Stimulated activated CD8-positive, alpha-beta memory T cell treated with anti-CD3 and anti-CD28 coated beads, Interleukin-4, amount 100 ng/mL, for 1 hour (primary cell): Measurements from ENCODE around the gene SULF2.

Source experiments
- DNase-seq, 2 donors: peaks; one replicate each; pipeline ENCODE4 v3.0.0-alpha.2; 2020; ENCODE audit warnings: low read depth in 2 of 2, low spot score in 1 of 2

The SULF2 gene

DNA sequence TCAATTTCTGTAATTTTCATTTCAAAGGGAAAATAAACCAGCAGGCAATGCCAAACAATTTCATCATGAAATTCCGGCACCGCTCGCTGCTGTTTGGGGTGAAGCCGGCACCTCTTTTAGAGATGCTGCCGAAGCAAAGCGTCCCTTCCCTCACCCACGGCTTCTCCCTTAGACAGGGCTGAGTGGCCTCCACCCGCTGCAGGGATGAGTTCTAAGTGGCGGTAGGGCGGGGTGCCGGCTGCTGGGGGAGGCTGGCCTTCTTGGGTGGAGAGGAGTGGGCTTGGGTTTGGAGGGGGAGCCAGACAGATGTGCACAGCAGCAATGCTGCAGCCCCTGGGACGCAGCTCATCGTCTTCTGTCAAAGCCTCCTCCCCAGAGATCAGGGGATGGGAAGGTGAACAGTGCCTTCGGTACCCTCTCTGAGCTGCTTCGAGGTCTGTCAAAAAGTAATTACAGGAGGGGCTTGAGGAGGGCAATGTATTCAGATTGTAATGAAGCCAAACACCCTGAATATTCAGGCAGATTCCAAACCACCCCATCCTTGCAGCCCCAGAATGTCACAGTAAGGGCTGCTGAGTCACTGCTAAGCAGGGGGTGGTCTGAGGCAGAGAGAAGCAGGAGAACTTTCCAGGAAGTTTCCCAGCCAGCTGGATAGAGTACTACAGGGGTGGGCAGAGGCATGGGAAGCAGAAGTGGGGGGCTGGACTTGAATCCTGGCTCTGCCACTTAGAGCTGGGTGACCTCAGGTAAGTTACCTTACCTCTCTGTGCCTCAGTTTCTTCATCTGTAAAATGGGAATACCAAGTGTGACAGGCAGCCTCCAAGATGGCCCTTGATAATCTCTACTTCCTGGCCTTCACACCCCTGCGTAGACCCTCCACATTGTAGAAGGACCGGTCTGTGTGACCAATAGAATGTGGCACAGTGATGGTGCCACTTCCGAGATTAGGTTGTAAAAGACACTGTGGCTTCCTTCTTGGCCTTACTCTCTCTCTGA is 96.6 kb downstream of the SULF2 start:
- no peak for DNase-seq

DNA sequence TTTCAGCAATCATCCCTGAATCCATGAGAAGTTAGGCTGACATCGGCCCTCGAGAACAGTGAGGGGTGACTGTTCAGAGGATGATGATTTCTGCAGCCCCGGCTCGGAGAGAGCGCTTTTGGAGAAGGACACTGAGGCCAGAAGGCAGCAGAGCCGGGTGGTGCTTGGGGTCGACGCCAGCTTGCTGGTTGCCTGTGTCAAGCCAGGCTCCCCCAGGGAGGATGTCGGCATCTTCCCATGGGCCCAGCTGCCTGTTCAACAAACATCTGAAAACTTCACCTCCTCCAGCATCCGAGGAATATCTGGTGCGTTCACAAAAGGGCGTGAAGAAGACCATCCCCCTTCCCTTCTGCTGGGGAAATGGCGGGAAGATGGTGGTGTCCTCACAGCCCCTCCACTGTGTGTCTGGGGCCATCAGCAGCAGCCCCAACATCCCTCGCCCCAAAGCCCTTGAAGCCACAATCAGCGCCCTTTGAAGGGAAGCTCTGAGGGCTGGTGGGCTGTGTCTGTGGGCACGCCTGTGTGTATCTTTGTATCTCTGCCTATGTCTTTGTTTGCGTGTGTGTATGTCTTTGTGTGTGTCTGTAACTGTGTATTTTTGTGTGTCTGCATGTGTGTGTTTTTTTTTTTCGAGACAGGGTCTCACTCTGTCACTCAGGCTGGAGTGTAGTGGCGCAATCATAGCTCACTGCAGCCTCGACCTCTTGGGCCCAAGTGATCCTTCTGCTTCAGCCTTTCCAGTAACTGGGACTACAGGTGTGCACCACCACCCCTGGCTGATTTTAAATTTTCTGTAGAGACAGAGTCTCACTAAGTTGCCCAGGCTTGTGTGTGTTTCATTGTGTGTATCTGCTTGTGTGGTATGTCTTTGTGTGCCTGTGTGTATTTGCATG is 97.9 kb downstream of the SULF2 start:
- no peak for DNase-seq

DNA sequence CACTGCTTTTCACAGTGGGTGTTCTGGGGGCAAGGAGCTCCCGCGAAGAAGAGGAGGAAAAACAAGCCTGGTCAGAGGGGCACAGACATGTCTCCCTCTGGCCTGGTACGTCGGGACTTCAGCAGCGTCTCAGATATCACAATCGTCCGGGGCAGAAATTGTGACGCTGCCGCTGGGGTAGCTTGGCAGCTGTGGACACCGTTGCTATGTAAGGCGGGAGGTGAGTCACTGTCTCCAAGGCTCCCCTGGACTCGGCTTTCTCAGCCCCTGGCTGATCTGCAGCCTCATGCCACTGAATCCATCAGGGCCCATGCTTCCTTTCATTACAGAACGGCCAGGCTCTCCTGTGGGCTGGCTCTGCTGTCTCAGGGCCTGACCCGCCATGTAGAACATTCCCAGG is 98.7 kb downstream of the SULF2 start:
- DNase-seq: no peak

DNA sequence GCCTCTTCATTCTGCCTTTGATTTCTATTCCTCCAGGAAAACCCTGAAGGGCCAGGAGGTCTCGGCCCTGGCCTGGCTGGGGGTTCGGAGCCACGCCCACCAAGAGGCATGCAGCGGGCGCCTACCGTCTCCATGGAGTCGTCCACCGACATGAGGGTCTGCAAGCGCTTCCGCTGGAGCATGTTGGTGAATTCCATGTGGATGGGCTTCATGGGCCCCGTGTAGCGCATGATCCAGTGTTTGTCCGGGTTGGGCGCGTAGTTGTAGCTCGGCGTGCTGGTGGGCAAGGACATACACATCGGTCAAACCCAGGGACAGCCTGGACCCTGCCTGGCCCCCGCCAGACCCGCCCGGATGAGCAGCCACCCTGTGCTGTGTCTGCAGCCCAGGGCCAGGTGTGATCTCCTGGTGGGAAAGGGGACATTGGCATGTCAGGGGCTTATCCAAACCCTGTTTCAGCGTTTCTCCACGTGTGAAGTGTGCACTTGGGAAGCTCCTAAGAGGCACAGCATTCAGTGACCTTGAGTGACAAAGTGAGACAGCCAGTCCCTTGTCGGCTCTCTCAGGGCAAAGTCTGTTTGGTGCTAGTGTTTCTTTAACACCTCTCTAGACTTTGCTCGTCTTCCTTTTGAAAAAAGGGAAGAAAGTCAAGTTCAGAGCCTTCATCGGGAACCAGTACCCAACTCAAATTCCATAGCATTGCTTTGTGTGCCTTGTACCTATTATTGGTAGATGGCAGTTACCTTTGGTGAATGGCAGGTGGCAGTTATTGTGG is 100.8 kb downstream of the SULF2 start:
- no peak for DNase-seq

DNA sequence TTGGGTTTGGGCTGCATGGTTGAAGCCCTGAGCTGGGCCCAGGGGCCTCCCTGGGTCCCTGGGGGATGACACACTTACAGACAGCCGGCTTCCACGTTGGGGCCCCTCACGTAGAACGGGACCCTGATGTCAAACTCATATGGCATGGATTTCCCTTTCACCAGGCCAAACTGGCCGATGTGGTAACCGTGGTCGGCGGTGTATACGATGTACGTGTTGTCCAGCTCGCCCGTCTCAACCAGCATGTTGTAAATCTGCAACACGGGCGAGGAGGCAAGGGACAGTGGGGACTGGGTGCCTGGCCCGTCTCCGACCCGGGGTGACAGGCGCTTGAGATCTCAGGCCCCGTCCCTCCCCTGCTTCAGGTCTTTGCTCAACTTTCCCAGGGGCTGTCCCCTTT is 102.4 kb downstream of the SULF2 start:
- no peak for DNase-seq

DNA sequence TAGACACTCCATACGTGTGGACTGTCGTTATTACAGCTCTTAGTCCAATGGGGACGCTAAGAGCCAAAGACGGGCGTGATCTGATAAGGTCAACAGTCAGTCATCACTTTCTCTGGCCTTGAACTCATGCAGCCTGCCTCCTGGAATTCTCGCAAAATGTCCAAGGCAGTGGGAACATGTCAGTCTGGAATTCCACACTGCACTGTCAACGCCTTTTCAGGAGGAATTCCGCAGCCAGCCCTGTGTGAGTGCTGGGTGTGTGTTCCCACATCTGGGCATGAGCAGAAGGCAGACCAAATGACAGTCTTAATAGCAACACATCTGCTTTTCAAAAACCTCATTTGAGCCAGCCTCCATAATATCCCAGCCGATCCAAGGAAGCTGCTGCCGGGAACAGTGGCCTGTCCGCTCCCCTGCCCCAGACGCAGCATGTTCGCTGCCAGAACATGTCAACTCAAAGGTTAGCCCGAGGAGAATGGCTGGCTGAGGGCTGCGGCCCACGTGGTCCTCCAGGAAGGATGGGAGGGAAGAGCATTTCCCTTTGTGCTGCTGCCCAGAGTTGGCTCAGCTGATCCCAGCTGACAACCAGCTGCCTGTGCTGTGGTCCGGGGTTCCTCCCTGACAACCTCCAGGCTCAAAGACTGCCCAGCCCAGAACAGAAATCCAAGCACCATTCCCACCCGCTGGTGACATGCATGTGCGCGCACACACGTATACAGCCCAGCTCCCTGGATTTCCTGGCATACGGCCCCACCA is 103.1 kb downstream of the SULF2 start:
- no peak for DNase-seq

DNA sequence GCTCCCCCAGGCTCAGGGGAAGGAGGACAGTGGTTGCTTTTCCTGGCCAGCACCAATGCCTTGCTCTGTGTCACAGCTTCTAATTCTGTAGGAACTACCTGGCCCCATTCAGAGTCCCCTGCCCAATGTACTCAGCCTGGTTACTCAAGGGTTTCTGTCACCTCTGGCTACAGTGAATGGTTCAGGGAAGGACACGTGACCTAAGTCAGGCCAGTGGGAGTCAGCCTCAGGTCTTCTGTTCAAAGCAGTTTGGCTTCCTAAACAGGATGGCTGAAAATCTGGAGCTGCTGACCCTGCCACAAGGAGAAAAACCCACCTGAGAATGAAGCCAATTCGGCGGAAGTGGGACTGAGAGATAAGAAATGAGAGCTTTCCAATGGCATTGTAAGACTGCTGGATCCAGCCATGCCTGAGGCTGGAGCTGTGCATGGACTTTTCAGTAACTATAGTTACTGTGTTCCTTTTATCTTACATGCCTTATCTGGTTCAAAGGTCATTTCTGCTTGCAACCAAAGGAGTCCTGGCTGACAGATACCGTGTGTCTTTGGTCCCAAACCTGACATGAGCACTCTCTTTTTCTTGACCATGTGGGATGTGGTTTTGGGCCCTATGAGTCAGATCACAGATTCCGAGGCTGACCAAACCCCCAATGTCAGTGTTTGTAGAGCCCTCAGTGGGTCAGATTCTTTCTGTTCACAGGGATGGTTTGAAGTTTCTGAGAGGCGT is 104.3 kb downstream of the SULF2 start:
- DNase-seq: no peak

DNA sequence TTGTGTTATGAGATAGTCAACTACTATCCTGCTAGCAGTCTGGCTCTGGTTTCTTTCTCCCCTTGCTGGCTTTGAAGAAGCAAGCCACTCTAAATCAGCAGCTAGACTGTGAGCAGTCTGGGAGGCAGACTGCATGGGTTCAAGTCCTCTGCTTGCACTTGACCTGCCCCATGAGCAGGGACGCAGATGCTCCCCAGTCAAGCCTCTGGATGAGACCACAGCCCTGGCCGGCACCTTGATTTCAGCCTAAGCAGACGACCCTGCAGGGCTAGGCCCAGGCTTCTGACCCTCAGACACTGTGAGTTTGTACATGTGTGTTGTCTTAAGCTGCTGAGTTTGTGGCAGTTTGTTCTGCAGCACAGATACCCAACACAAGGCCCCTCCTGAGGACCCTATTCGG is 105.8 kb downstream of the SULF2 start:
- no peak for DNase-seq

DNA sequence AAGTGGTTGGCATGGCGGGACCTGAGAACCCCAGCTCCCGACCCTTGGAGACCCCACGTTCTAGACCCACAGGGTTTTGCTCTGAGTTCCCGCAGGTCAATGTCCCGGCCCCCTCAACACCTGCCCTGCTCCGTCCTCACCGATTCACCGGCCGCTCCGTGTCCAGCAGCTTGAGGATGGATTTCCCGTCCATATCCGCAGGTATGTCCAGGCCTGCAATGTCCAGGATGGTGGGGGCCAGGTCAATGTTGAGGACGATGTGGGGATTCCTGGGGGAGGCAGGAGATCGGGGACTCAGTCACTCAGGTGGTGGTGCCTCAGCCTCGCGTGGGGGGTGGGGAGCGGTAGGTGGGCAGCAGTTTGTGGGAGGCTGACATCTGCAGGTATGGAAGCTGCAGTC is 106.7 kb downstream of the SULF2 start:
- DNase-seq: no peak

DNA sequence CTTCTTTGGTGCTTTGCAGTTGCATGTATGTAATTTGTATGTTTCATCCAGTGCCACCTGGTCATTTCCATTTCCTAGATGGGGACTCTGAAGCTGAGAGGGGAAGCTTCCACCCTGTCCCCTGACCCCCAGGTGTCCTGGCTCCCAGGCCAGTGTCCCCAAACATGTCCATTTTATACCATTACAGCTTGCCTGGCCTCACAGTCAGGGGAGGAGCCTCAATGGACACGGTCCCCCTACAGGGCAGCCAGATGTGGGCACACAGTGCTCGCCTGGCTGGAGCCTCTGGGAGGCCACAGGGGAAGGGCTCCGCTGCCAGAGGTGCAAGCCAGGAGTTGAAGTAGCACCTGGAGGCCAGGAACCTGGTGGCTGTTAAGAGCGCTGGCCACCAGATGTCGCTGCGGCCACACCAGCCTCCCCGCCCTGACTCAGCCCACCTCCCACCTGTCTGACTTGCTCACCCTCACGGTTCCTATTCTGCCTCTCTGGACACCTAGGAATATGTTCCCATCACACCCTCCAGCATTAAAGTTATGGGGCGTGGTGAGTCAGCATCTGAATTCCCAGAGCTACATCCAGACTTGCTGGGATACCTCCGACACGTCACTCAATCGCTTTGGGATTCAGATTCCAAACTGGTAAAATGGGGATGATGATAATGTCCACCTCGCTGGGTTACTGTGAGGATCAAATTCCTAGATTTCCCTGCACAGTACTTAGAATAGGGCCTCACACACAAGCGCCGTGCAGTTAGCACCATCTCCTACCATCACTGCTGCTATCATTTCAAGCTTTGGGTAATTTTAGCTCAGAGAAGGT is 107.4 kb downstream of the SULF2 start:
- DNase-seq: peak in 1 of 2 donors; percentile 27

DNA sequence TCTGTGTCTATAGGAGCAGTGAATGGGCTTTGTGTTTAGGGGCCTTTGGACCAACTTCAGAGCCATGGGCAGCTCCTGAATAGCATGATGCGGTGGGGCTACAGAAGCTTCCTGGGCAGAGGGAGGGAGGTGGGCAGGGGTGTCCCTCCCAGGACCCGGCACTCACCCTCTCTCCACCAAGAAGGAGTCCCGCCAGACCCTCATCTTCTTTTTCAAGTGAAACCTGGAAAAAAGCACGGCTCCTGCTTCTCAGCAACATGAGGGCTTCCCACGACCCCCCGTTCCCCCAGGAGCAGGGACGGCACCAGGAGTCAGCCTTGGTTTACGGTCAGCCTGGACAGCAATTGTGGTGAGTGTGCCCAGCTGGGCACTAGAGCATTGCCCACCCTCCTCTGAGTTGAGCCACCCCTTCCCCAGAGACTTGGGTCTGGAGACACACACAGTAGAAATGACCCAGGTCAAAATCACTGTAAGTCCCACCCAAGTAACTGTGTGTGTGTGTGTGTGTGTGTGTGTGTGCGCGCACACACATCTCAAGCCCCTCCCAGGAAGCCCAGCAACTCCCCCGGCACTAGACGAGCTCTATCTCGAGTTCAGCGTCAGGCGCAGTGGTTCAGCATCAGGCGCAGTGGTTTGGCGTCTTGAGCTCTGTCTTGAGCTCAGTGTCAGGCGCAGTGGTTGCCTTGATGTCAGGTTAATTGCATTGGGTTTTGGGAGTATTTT is 108.2 kb downstream of the SULF2 start:
- DNase-seq: no peak

DNA sequence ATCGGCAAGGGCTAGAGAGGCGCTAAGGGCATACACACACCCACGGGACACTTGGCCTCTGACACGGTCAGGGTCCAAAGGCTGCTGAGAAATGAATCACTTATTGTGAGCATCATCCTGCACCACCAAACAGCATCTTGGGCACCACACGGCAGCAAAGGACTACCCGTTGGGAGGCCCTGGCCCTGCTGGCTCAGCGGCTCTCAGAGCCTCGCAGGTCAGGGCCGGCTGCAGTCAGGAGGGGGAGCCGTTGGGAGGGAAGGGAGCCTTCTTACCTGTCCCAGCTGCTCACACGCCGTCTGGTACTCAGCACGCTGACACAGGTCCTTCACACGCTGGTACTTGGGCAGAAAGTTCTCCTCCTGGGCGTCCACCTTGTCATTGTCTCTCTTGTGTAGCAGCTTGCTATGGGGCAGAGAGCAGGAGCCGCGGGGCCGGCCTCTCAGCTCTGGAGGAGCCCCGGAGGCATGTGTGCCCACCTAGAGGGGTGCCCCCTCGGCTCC is 109.0 kb downstream of the SULF2 start:
- DNase-seq: no peak

DNA sequence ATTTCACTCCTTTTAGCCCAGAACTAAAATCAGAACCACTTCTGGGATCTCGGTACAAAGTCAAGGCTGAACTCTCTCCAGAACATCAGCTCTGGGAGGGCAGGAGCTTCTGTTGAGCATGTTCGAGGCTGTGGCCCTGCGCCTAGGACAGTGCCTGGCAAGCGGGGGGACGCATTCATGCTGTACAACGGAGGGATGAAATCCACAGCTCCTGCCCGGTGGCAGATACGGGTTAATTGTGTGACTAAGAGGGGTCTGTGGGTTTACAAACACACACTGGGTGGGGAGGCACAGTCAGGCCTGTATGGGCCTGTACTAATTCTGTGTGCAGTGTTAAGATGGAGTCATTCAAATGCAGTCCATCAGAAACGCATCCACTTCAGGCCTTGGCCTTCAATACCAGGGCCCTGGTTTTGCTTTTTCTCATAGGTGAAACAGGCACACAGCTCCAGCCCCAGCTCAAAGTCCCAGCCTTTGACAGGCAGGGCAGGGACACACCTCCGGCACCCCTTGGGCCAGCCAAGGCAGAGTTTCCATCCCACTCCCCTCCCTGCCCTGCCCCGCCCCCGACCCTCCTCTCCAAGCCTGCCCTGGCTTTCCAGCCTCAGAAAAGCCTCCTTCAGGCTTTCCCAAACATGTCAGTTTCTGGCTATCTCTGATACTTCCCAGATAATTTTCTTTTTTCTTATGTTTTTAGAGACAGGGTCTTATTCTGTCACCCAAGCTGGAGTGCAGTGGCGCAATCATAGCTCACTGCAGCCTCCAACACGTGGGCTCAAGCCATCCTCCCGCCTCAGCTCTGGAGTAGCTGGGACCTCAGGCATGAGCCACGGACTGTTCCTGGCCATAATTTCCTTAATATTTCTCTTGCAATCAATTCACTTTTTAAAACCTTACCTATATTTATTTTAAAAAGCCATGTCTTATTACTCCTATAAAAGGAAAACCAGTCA is 109.8 kb downstream of the SULF2 start:
- no peak for DNase-seq

DNA sequence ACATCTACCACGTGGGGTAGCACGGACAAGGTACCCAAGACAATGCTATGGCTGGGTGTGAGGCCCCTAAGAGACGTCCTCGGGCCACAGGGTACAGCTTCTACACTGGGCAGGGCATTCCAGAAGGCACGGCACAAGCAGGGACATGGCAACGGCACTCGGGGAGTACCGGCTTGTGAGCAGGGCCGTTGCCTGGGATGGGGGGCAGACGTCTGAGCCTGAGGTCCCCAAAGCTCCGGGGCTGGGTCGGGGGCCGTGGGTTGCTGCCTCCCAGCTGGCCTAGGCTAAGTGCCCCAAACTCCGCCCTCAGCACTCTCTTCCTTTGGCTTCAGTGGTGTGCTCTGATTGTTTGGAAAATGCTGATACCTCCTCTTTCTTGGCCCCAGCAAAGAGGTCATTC is 110.6 kb downstream of the SULF2 start:
- DNase-seq: no peak

DNA sequence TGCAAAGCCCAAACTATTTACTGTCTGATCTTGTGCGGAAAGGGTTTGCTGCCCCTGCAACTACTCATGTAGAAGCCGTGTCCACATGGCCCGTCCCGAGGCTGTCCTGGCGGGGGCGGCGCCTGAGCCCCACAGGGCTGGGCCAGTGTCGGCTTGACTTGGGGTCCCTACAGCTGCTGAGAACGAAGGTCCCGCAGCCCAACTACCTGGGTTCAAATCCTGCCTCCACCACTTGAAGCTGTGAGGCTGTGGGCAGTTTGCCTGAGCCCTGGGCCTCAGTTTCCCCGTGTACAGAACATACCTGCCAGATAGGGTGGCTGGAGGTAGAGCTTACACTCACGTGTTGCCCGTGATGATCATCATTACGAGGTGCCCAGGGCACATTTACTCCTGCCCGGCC is 111.1 kb downstream of the SULF2 start:
- DNase-seq: no peak

DNA sequence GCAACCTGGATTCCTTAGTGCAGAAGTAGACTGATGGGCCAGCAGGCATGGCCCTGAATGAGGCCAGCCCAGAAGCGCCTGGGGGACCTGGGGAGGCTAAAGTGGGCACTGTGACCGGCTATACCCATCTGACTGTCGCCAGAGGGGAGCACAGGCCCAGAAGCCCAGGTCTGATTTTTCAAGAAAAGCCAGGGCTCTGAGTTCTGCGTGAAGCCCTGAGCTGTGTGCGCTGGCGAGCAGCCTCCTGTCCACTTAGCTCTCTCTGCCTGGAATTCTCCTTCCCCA is 111.7 kb downstream of the SULF2 start:
- DNase-seq: no peak
